GM21529 (cell line): Measurements from ENCODE around the gene MED9.
A peak's percentile ranks its signal among the peaks of the same experiment; 100 is the strongest.
"Not testable (repeated sequence)": the region's sequence is repeated elsewhere in the genome, so short reads cannot be mapped to it uniquely, and the experiment has no call there.

Experiments
- ATAC-seq: cut with Tn5 transposase; IDR thresholded peaks from one replicate; pipeline ENCODE4 v1.9.1; 2021; ENCODE audit not compliant: unreplicated experiment

MED9 gene

GRCh38 chr17:17476865-17477467 lies at the start of gene MED9:
Gene MED9 (plus strand): TSS chr17:17477000. CDS start chr17:17477042, 42 bp downstream.
- ATAC-seq = peak; percentile 77

- ATAC-seq = no peak
These were observed 47.6 kb upstream of the MED9 start for GRCh38 chr17:17429222-17429621.

- ATAC-seq = not testable (repeated sequence)
These were observed 45.9 kb upstream of the MED9 start for GRCh38 chr17:17430924-17431323.

- ATAC-seq = no peak
These were observed 45.2 kb upstream of the MED9 start for GRCh38 chr17:17431605-17432004.

- ATAC-seq = no peak
These were observed 43.6 kb upstream of the MED9 start for GRCh38 chr17:17433000-17433703.

- ATAC-seq = no peak
These were observed 42.3 kb upstream of the MED9 start for GRCh38 chr17:17434477-17434876.

GRCh38 chr17:17435323-17435722 lies 41.5 kb upstream of the MED9 start:
- no peak for ATAC-seq

- ATAC-seq = no peak
These were observed 39.3 kb upstream of the MED9 start for GRCh38 chr17:17437461-17437860.

- ATAC-seq = no peak
These were observed 38.9 kb upstream of the MED9 start for GRCh38 chr17:17437893-17438292.

GRCh38 chr17:17440010-17440843 lies 36.6 kb upstream of the MED9 start:
- ATAC-seq = no peak

- ATAC-seq = no peak
These were observed 35.7 kb upstream of the MED9 start for GRCh38 chr17:17440938-17441675.

GRCh38 chr17:17443173-17443572 lies 33.6 kb upstream of the MED9 start:
- no peak for ATAC-seq

GRCh38 chr17:17445296-17445924 lies 31.4 kb upstream of the MED9 start:
- no peak for ATAC-seq

GRCh38 chr17:17445925-17446665 lies 30.7 kb upstream of the MED9 start:
- no peak for ATAC-seq

- ATAC-seq = no peak
These were observed 30.1 kb upstream of the MED9 start for GRCh38 chr17:17446666-17447155.

- no peak for ATAC-seq
These were observed 29.5 kb upstream of the MED9 start for GRCh38 chr17:17447264-17447663.

- ATAC-seq = no peak
These were observed 28.7 kb upstream of the MED9 start for GRCh38 chr17:17448076-17448475.

GRCh38 chr17:17448723-17449122 lies 28.1 kb upstream of the MED9 start:
- ATAC-seq = no peak

GRCh38 chr17:17453088-17453487 lies 23.7 kb upstream of the MED9 start:
- no peak for ATAC-seq

- ATAC-seq = no peak
These were observed 22.5 kb upstream of the MED9 start for GRCh38 chr17:17454276-17454675.
